DOHH2 (cell line): ENCODE measurements around the gene RABEP1.

Experiments
- H3F3A ChIP-seq: fragments of 200-600 bp; sonication (generic), shearing (Covaris generic); 2 replicates; pipeline ENCODE4 v1.6.0; 2016; ENCODE audit warnings: antibody characterized with exemption, mild to moderate bottlenecking; ENCODE audit not compliant: control insufficient read depth, insufficient read depth
- H3K27ac ChIP-seq: fragments of 200-600 bp; sonication (generic); 2 replicates; pipeline ENCODE4 v1.5.1; 2014; ENCODE audit warnings: low read depth, mild to moderate bottlenecking, low read length, moderate library complexity
- H3K27me3 ChIP-seq: fragments of 200-600 bp; sonication (generic); 2 replicates; pipeline ENCODE4 v1.6.1; 2014; ENCODE audit warnings: mild to moderate bottlenecking, low read length, mixed read lengths; ENCODE audit not compliant: control insufficient read depth
- H3K36me3 ChIP-seq: fragments of 200-600 bp; sonication (generic); 2 replicates; pipeline ENCODE4 v1.6.1; 2014; ENCODE audit warnings: mild to moderate bottlenecking, low read length, moderate library complexity, mixed read lengths; ENCODE audit not compliant: control insufficient read depth
- H3K4me1 ChIP-seq: fragments of 200-600 bp; sonication (generic); 2 replicates; pipeline ENCODE4 v1.6.1; 2014; ENCODE audit warnings: mild to moderate bottlenecking, low read length, mixed read lengths; ENCODE audit not compliant: control insufficient read depth
- H3K4me2 ChIP-seq: fragments of 200-600 bp; sonication (generic); 2 replicates; pipeline ENCODE4 v1.6.0; 2014; ENCODE audit warnings: mild to moderate bottlenecking, low read length, moderate library complexity
- H3K4me3 ChIP-seq: fragments of 200-600 bp; sonication (generic); 2 replicates; pipeline ENCODE4 v1.5.1; 2014; ENCODE audit warnings: mild to moderate bottlenecking, low read length, mixed read lengths
- H3K79me2 ChIP-seq: fragments of 200-600 bp; sonication (generic); 2 replicates; pipeline ENCODE4 v1.6.1; 2014; ENCODE audit warnings: mild to moderate bottlenecking, low read length, mixed read lengths; ENCODE audit not compliant: control insufficient read depth
- H3K9me2 ChIP-seq: fragments of 200-600 bp; sonication (generic); replicated peaks from 2 replicates; pipeline ENCODE4 v1.6.1; 2014; ENCODE audit warnings: mild to moderate bottlenecking, low read length, mixed read lengths; ENCODE audit not compliant: control insufficient read depth
- H3K9me3 ChIP-seq: fragments of 200-600 bp; sonication (generic); 2 replicates; pipeline ENCODE4 v1.6.1; 2014; ENCODE audit warnings: antibody characterized with exemption, low read length, mixed read lengths; ENCODE audit not compliant: control insufficient read depth, insufficient read depth
- H4K20me1 ChIP-seq: fragments of 200-600 bp; sonication (generic); 2 replicates; pipeline ENCODE4 v1.6.0; 2014; ENCODE audit warnings: low read depth, mild to moderate bottlenecking, antibody characterized with exemption, low read length, moderate library complexity; ENCODE audit not compliant: control insufficient read depth, insufficient read depth
- CTCF ChIP-seq: fragments of 200-600 bp; sonication (generic); IDR thresholded peaks from one replicate; pipeline ENCODE4 v1.5.1; 2014; ENCODE audit warnings: antibody characterized with exemption, mild to moderate bottlenecking, low read depth, low read length; ENCODE audit not compliant: poor library complexity, severe bottlenecking
- EZH2phosphoT487 ChIP-seq: fragments of 200-600 bp; sonication (generic); IDR thresholded peaks from 2 replicates; pipeline ENCODE4 v1.6.1; 2017; ENCODE audit warnings: borderline replicate concordance, mild to moderate bottlenecking, antibody characterized with exemption, low read length, moderate library complexity, mixed read lengths

RABEP1 gene

GRCh38 chr17:5257124-5257523, 25.0 kb upstream of the RABEP1 start:
- Histone ChIP-seq H3K9me2 (no peaks in the 10 kb centered on the region), H4K20me1 (no peaks in the 10 kb centered on the region), H3K27ac (no peak overlapping the region), H3K4me2 (no peak overlapping the region), H3K9me3 (no peaks in the 10 kb centered on the region), H3K4me1 (peaks cover 23% of the 10 kb centered on the region), H3K79me2 (no peaks in the 10 kb centered on the region), H3F3A (no peaks in the 10 kb centered on the region), H3K27me3 (no peaks in the 10 kb centered on the region), H3K4me3 (no peak overlapping the region), H3K36me3 (no peaks in the 10 kb centered on the region)
- TF ChIP-seq CTCF (no peak), EZH2phosphoT487 (no peak)

- no peaks in the 10 kb centered on the region for H3K79me2 ChIP-seq
- H3K4me3 ChIP-seq = no peak overlapping the region
- no peaks in the 10 kb centered on the region for H3K9me3 ChIP-seq
- H3K4me1 ChIP-seq = peaks cover 5% of the 10 kb centered on the region; the same call in 1 of the 2 replicates
- H3K36me3 ChIP-seq = no peaks in the 10 kb centered on the region
- TF ChIP-seq EZH2phosphoT487 (no peak), CTCF (no peak)
- no peaks in the 10 kb centered on the region for H3F3A ChIP-seq
- H3K27ac ChIP-seq = no peak overlapping the region
- no peaks in the 10 kb centered on the region for H4K20me1 ChIP-seq
- no peaks in the 10 kb centered on the region for H3K9me2 ChIP-seq
- no peaks in the 10 kb centered on the region for H3K27me3 ChIP-seq
- H3K4me2 ChIP-seq = no peak overlapping the region
Measured at GRCh38 chr17:5260542-5260941, 21.5 kb upstream of the RABEP1 start.

- H3K27ac ChIP-seq = no peak overlapping the region
Measured at GRCh38 chr17:5262416-5262991, 19.6 kb upstream of the RABEP1 start.

More at GRCh38 chr17:5262416-5262991, 19.6 kb upstream of the RABEP1 start:
- H3K9me3 ChIP-seq = no peaks in the 10 kb centered on the region
- TF ChIP-seq EZH2phosphoT487 (no peak), CTCF (no peak)
- H3K4me3 ChIP-seq = no peak overlapping the region
- H3K27me3 ChIP-seq = no peaks in the 10 kb centered on the region
- no peaks in the 10 kb centered on the region for H3K9me2 ChIP-seq
- no peaks in the 10 kb centered on the region for H3K36me3 ChIP-seq
- no peaks in the 10 kb centered on the region for H3F3A ChIP-seq
- H3K4me2 ChIP-seq = no peak overlapping the region
- peaks cover 5% of the 10 kb centered on the region; the same call in 1 of the 2 replicates for H3K4me1 ChIP-seq
- H4K20me1 ChIP-seq = no peaks in the 10 kb centered on the region
- H3K79me2 ChIP-seq = no peaks in the 10 kb centered on the region
